Skeletal muscle satellite cell (primary cell): ENCODE measurements around the gene DCUN1D2. TPM values are rescaled to one million over a fixed set of nuclear protein-coding genes. Genes with fewer than 3 reads are reported as not detected.

Source experiments
- H3K27me3 ChIP-seq: 2 replicates; pipeline ENCODE4 v1.7.0; 2013; ENCODE audit warnings: low read length; ENCODE audit not compliant: control insufficient read depth, insufficient read depth
- H3K36me3 ChIP-seq: 2 replicates; pipeline ENCODE4 v1.7.0; 2013; ENCODE audit warnings: mild to moderate bottlenecking, control low read depth, low read length; ENCODE audit not compliant: insufficient read depth
- H3K4me1 ChIP-seq: 2 replicates; pipeline ENCODE4 v1.7.0; 2013; ENCODE audit warnings: low read length; ENCODE audit not compliant: control insufficient read depth, insufficient read depth
- H3K4me2 ChIP-seq: 2 replicates; pipeline ENCODE4 v1.7.0; 2013; ENCODE audit warnings: mild to moderate bottlenecking, low read length
- H3K4me3 ChIP-seq: 2 replicates; pipeline ENCODE4 v1.7.0; 2013; ENCODE audit warnings: low read length
- H3K9ac ChIP-seq: 2 replicates; pipeline ENCODE4 v1.7.0; 2013; ENCODE audit warnings: mild to moderate bottlenecking, low read depth, low read length, moderate library complexity
- H3K9me3 ChIP-seq: replicated peaks from 2 replicates; pipeline ENCODE4 v1.7.0; 2013; ENCODE audit warnings: mild to moderate bottlenecking, control low read depth, low read length
- small RNA-seq: library from RNA; depleted of rRNA; stranded (forward); fragments of <200 nt; gene quantifications from one replicate; pipeline ENCODE3, GENCODE V24; 2012

Gene DCUN1D2

DNA sequence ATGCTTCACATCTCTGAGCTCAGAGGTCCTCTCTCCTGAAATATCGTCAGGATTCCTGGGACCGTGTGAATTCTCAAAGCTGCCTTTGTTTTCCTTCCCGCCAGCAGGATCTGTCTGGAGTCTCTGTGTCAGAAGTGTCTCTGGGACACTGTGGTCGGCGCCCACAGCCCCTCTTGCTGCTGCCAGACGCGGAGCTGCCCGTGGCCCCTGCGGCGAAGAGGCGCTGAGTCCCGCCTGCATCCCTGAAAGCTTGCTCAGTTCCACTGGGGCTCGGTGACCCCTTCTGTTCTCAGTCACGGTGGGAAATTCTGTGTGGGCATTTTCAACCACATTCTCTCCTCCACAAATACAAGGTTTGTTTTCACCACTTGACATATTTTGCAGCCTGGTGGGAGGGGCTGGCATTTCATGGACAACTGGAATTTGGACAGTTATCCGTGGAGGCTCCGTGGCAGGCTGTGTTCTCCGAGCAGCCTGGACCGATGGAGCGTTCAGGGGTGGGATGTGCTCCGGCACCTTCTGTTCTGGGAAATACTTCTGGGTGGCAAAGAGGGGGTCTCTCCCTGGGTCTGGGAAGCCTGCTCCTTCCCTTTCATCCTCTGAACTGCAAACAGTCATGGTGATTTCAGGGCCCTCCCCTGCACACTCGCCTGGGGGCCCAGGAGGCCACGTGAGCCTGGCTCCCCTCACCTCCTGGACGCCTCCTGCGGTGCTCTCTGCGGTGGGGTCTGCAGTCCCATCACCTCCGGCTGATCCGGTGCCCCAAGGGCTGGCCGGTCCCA, 84.0 kb downstream of the DCUN1D2 start:
- H3K9ac ChIP-seq: no peak overlapping the region
- H3K4me2 ChIP-seq: no peak overlapping the region
- peaks cover 39% of the 10 kb centered on the region for H3K4me1 ChIP-seq
- no peak overlapping the region for H3K4me3 ChIP-seq
- peaks cover 14% of the 10 kb centered on the region for H3K36me3 ChIP-seq
- no peaks in the 10 kb centered on the region for H3K27me3 ChIP-seq
- no peaks in the 10 kb centered on the region for H3K9me3 ChIP-seq

Small RNA genes lying within 50 kb of the gene (small RNA-seq; reads per million reads assigned to genes)
- gene RNU1-16P: not detected
